HEK293 (cell line): ENCODE data around the gene CRYAB.

ENCODE experiments used
- CTCF ChIA-PET: fragments of 350-600 bp; formaldehyde crosslinking; extraction: SDS; loops from one replicate; lab custom pipeline; 2021; ENCODE audit warnings: antibody characterized with exemption; lab: Yijun Ruan, JAX
- POLR2A ChIA-PET: fragments of 300-600 bp; formaldehyde crosslinking; extraction: SDS; loops from one replicate; lab custom pipeline; 2020; ENCODE audit warnings: antibody characterized with exemption, inconsistent platforms; lab: Yijun Ruan, JAX
- H3K27ac ChIP-seq: fragments of 200-500 bp; sonication (Bioruptor generic); 2 replicates; pipeline ENCODE4 v1.5.1; 2014; ENCODE audit warnings: low read depth, low read length, control low read depth, inconsistent platforms; ENCODE audit errors: extremely low read depth
- H3K36me3 ChIP-seq, 2 experiments: fragments of 200-500 bp in 1 of 2; sonication (Bioruptor generic) in 1 of 2; 1 replicate in 1 of 2; 2 replicates in 1 of 2; pipeline ENCODE4 v1.5.1; 2014 to 2017; ENCODE audit warnings: inconsistent platforms in 2 of 2, low read length in 2 of 2; ENCODE audit not compliant: control insufficient read depth in 2 of 2, insufficient read depth in 1 of 2
- H3K4me1 ChIP-seq: fragments of 200-500 bp; sonication (Bioruptor generic); 2 replicates; pipeline ENCODE4 v1.5.1; 2014; ENCODE audit warnings: mild to moderate bottlenecking, low read length, inconsistent platforms; ENCODE audit not compliant: control insufficient read depth, insufficient read depth
- H3K4me3 ChIP-seq: 2 replicates; pipeline ENCODE4 v1.5.1; 2011; ENCODE audit warnings: low read depth, mild to moderate bottlenecking, control low read depth, low read length, moderate library complexity
- H3K9me3 ChIP-seq: fragments of 200-500 bp; sonication (Bioruptor generic); 2 replicates; pipeline ENCODE4 v1.5.1; 2014; ENCODE audit warnings: low read depth, low read length, inconsistent platforms; ENCODE audit not compliant: control insufficient read depth, insufficient read depth
- HOXA7 ChIP-seq: sonication (generic); formaldehyde crosslinking; IDR thresholded peaks from 2 replicates; pipeline ENCODE4 v1.8.1; 2022; ENCODE audit warnings: missing genetic modification reagents, borderline replicate concordance
- OSR2 ChIP-seq: fragments of 450-650 bp; formaldehyde crosslinking; IDR thresholded peaks from 2 replicates; pipeline ENCODE4 v1.5.1; 2016; ENCODE audit warnings: missing biosample characterization, missing genetic modification characterization
- OVOL3 ChIP-seq: fragments of 450-650 bp; formaldehyde crosslinking; IDR thresholded peaks from 2 replicates; pipeline ENCODE4 v1.5.1; 2016; ENCODE audit warnings: missing biosample characterization, missing genetic modification characterization
- PBX3 ChIP-seq: sonication (generic); formaldehyde crosslinking; IDR thresholded peaks from 2 replicates; pipeline ENCODE4 v1.8.1; 2022; ENCODE audit warnings: mild to moderate bottlenecking, moderate library complexity, missing genetic modification reagents
- PRDM6 ChIP-seq: fragments of 450-650 bp; formaldehyde crosslinking; IDR thresholded peaks from 2 replicates; pipeline ENCODE4 v1.5.1; 2017; ENCODE audit warnings: missing biosample characterization, missing genetic modification characterization
- SP7 ChIP-seq: fragments of 450-650 bp; formaldehyde crosslinking; IDR thresholded peaks from 2 replicates; pipeline ENCODE4 v1.5.1; 2016; ENCODE audit warnings: missing biosample characterization, missing genetic modification characterization
- YY1 ChIP-seq: fragments of 450-650 bp; formaldehyde crosslinking; IDR thresholded peaks from 2 replicates; pipeline ENCODE4 v1.5.1; 2018; ENCODE audit warnings: missing biosample characterization, missing genetic modification characterization
- YY2 ChIP-seq: fragments of 450-650 bp; formaldehyde crosslinking; IDR thresholded peaks from 2 replicates; pipeline ENCODE4 v1.5.1; 2016; ENCODE audit warnings: missing biosample characterization, missing genetic modification characterization
- ZBTB20 ChIP-seq: fragments of 450-650 bp; formaldehyde crosslinking; IDR thresholded peaks from 2 replicates; pipeline ENCODE4 v1.5.1; 2016; ENCODE audit warnings: missing biosample characterization, missing genetic modification characterization
- ZEB2 ChIP-seq: fragments of 450-650 bp; formaldehyde crosslinking; IDR thresholded peaks from 2 replicates; pipeline ENCODE4 v1.5.1; 2016; ENCODE audit warnings: missing biosample characterization, missing genetic modification characterization
- ZFHX2 ChIP-seq: fragments of 450-650 bp; formaldehyde crosslinking; conservative IDR thresholded peaks from 2 replicates; pipeline ENCODE4 v1.5.1; 2016; ENCODE audit warnings: missing biosample characterization, missing genetic modification characterization
- ZNF114 ChIP-seq: fragments of 450-650 bp; formaldehyde crosslinking; IDR thresholded peaks from 2 replicates; pipeline ENCODE4 v1.5.0; 2017; ENCODE audit warnings: missing biosample characterization, missing genetic modification characterization
- ZNF155 ChIP-seq: fragments of 450-650 bp; formaldehyde crosslinking; IDR thresholded peaks from 2 replicates; pipeline ENCODE4 v1.5.1; 2016; ENCODE audit warnings: missing biosample characterization, missing genetic modification characterization
- ZNF184 ChIP-seq: fragments of 450-650 bp; IDR thresholded peaks from 2 replicates; pipeline ENCODE4 v1.5.1; 2018; ENCODE audit warnings: missing biosample characterization, mild to moderate bottlenecking, missing genetic modification characterization
- ZNF274 ChIP-seq, 2 experiments: fragments of 200-500 bp in 1 of 2; fragments of 450-650 bp in 1 of 2; sonication (Bioruptor generic) in 1 of 2; formaldehyde crosslinking in 1 of 2; IDR thresholded peaks; 2 replicates each; pipeline versions ENCODE4 v1.5.1 to v1.6.1; 2014 to 2016; ENCODE audit warnings: borderline replicate concordance in 1 of 2, inconsistent platforms in 1 of 2, low read length in 1 of 2, missing biosample characterization in 1 of 2, missing genetic modification characterization in 1 of 2
- ZNF292 ChIP-seq: fragments of 450-650 bp; formaldehyde crosslinking; IDR thresholded peaks from 2 replicates; pipeline ENCODE4 v1.5.1; 2016; ENCODE audit warnings: low read depth, missing biosample characterization, missing genetic modification characterization, borderline replicate concordance
- ZNF473 ChIP-seq: fragments of 450-650 bp; formaldehyde crosslinking; IDR thresholded peaks from 2 replicates; pipeline ENCODE4 v1.5.1; 2017; ENCODE audit warnings: missing biosample characterization, missing genetic modification characterization
- ZNF488 ChIP-seq: fragments of 450-650 bp; formaldehyde crosslinking; IDR thresholded peaks from 2 replicates; pipeline ENCODE4 v1.5.1; 2016; ENCODE audit warnings: missing biosample characterization, missing genetic modification characterization
- ZNF501 ChIP-seq: fragments of 450-650 bp; formaldehyde crosslinking; IDR thresholded peaks from 2 replicates; pipeline ENCODE4 v1.5.1; 2016; ENCODE audit warnings: missing biosample characterization, missing genetic modification characterization
- ZNF514 ChIP-seq: fragments of 450-650 bp; formaldehyde crosslinking; IDR thresholded peaks from 2 replicates; pipeline ENCODE4 v1.5.1; 2016; ENCODE audit warnings: missing biosample characterization, missing genetic modification characterization
- ZNF549 ChIP-seq: fragments of 450-650 bp; IDR thresholded peaks from 2 replicates; pipeline ENCODE4 v1.5.1; 2018; ENCODE audit warnings: missing biosample characterization, missing genetic modification characterization, mild to moderate bottlenecking, inconsistent platforms, moderate library complexity
- ZNF558 ChIP-seq: fragments of 450-650 bp; formaldehyde crosslinking; IDR thresholded peaks from 2 replicates; pipeline ENCODE4 v1.5.1; 2016; ENCODE audit warnings: missing biosample characterization, missing genetic modification characterization
- ZNF585B ChIP-seq: fragments of 450-650 bp; formaldehyde crosslinking; IDR thresholded peaks from 2 replicates; pipeline ENCODE4 v1.5.1; 2016; ENCODE audit warnings: missing biosample characterization, missing genetic modification characterization
- ZNF596 ChIP-seq: fragments of 450-650 bp; IDR thresholded peaks from 2 replicates; pipeline ENCODE4 v1.5.0; 2018; ENCODE audit warnings: missing biosample characterization, mild to moderate bottlenecking, missing genetic modification characterization, moderate library complexity
- ZNF654 ChIP-seq: fragments of 450-650 bp; formaldehyde crosslinking; IDR thresholded peaks from 2 replicates; pipeline ENCODE4 v1.5.1; 2016; ENCODE audit warnings: low read depth, missing biosample characterization, missing genetic modification characterization
- ZNF660 ChIP-seq: fragments of 450-650 bp; IDR thresholded peaks from 2 replicates; pipeline ENCODE4 v1.5.1; 2018; ENCODE audit warnings: missing biosample characterization, mild to moderate bottlenecking, missing genetic modification characterization
- ZNF776 ChIP-seq: fragments of 450-650 bp; formaldehyde crosslinking; IDR thresholded peaks from 2 replicates; pipeline ENCODE4 v1.5.0; 2017; ENCODE audit warnings: missing biosample characterization, missing genetic modification characterization, borderline replicate concordance
- ZSCAN5A ChIP-seq: fragments of 450-650 bp; formaldehyde crosslinking; IDR thresholded peaks from 2 replicates; pipeline ENCODE4 v1.5.1; 2016; ENCODE audit warnings: missing biosample characterization, missing genetic modification characterization

Gene CRYAB

GRCh38 chr11:111942829-111943228 lies 31.3 kb upstream of the CRYAB start (continued):
- TF ChIP-seq ZNF473, result no peak
- TF ChIP-seq ZSCAN5A (tag by site-specific recombination), result no peak
- TF ChIP-seq ZNF585B (tag by site-specific recombination), result no peak
- TF ChIP-seq ZNF274 (IDR thresholded peaks at IDR 0.05; ENCODE audit: low read length), result no peak
- no peak for TF ChIP-seq ZNF274 (tag by site-specific recombination; IDR thresholded peaks at IDR 0.05; ENCODE audit: borderline replicate concordance)
- no peak for TF ChIP-seq HOXA7 (CRISPR knock-in tag)
- no peak for TF ChIP-seq ZFHX2 (tag by site-specific recombination)
- TF ChIP-seq PBX3 (CRISPR knock-in tag), result no peak

- no peak overlapping the region for H3K27ac ChIP-seq
- peaks cover 2% of the 10 kb centered on the region; the same call in 1 of the 2 replicates for H3K4me1 ChIP-seq
- no peak overlapping the region for H3K4me3 ChIP-seq
- ChIA-PET CTCF (no interaction called here), POLR2A (interaction anchor here (1.5 kb wide), 1 partner anchor 32 kb away, joined by 3 read pairs; no protein-coding TSS in a partner anchor)
- no peak for TF ChIP-seq ZNF501 (tag by site-specific recombination)
- no peak for TF ChIP-seq YY1
- no peak for TF ChIP-seq YY2 (tag by site-specific recombination)
- TF ChIP-seq ZNF155 (tag by site-specific recombination), result no peak
- TF ChIP-seq OSR2 (tag by site-specific recombination), result no peak
- TF ChIP-seq ZNF292 (tag by site-specific recombination), result no peak
- no peak for TF ChIP-seq ZNF488 (tag by site-specific recombination)
- TF ChIP-seq ZNF473, result no peak
- TF ChIP-seq ZNF514 (tag by site-specific recombination), result no peak
- no peak for TF ChIP-seq ZNF558 (tag by site-specific recombination)
- TF ChIP-seq ZEB2 (tag by site-specific recombination), result no peak
- no peak for TF ChIP-seq ZNF549 (tag by site-specific recombination)
- TF ChIP-seq ZNF596, result no peak
- no peak for TF ChIP-seq ZNF776 (tag by site-specific recombination)
- H3K9me3 ChIP-seq, result no peaks in the 10 kb centered on the region
- H3K36me3 ChIP-seq, result no peaks in the 10 kb centered on the region
Measured at GRCh38 chr11:111941963-111942362, 30.4 kb upstream of the CRYAB start.

- CTCF ChIA-PET, result interaction anchor here (0.6 to 3.3 kb wide), 3 partner anchors 10 to 42 kb away, joined by 3 to 24 read pairs (median 14); no protein-coding TSS in a partner anchor
- POLR2A ChIA-PET, result interaction anchor here (0.6 to 1.2 kb wide), 2 partner anchors 38 to 66 kb away, joined by 3 to 6 read pairs; no protein-coding TSS in a partner anchor
- Histone ChIP-seq H3K36me3 (no peaks in the 10 kb centered on the region), H3K9me3 (no peaks in the 10 kb centered on the region), H3K4me1 (peaks cover 2% of the 10 kb centered on the region; the same call in 1 of the 2 replicates), H3K4me3 (no peak overlapping the region), H3K27ac (no peak overlapping the region)
- TF ChIP-seq SP7, result peak; percentile 89
- no peak for TF ChIP-seq ZNF660 (tag by site-specific recombination)
- TF ChIP-seq PRDM6 (tag by site-specific recombination), result peak; percentile 76
- no peak for TF ChIP-seq ZNF654 (tag by site-specific recombination)
- no peak for TF ChIP-seq PBX3 (CRISPR knock-in tag)
- no peak for TF ChIP-seq OVOL3 (tag by site-specific recombination)
- no peak for TF ChIP-seq ZNF501 (tag by site-specific recombination)
- peak; percentile 27; the same call in 1 of the 2 replicates for TF ChIP-seq ZNF184
- TF ChIP-seq ZNF114 (tag by site-specific recombination), result no peak
- TF ChIP-seq ZBTB20 (tag by site-specific recombination), result peak; percentile 95
Measured at GRCh38 chr11:111939836-111940604, 28.4 kb upstream of the CRYAB start.
